Spinal cord (tissue), 10 donors: ENCODE measurements around the gene SMIM41. TPM values are rescaled to one million over a fixed set of nuclear protein-coding genes. Genes with fewer than 3 reads are reported as not detected.

Experiments
- DNase-seq, 6 donors: peaks; one replicate each; pipeline versions ENCODE4 v3.0.0 to v3.0.0-alpha.2; 2013 to 2015; ENCODE audit warnings: low spot score in 6 of 6, low read depth in 4 of 6
- H3K27ac ChIP-seq: one replicate; pipeline ENCODE4 v1.5.1; 2013; ENCODE audit warnings: low read depth, low read length, control low read depth
- H3K27me3 ChIP-seq: one replicate; pipeline ENCODE4 v1.6.1; 2013; ENCODE audit warnings: low read length; ENCODE audit not compliant: control insufficient read depth, insufficient read depth
- H3K36me3 ChIP-seq: one replicate; pipeline ENCODE4 v1.6.1; 2013; ENCODE audit warnings: low read length; ENCODE audit not compliant: control insufficient read depth, insufficient read depth
- H3K4me1 ChIP-seq: one replicate; pipeline ENCODE4 v1.6.1; 2013; ENCODE audit warnings: low read length; ENCODE audit not compliant: control insufficient read depth, insufficient read depth
- H3K4me3 ChIP-seq: one replicate; pipeline ENCODE4 v1.5.1; 2013; ENCODE audit warnings: low read depth, low read length, control low read depth
- H3K9me3 ChIP-seq: one replicate; pipeline ENCODE4 v1.6.1; 2013; ENCODE audit warnings: low read length; ENCODE audit not compliant: control insufficient read depth, insufficient read depth
- WGBS: methylation state at CpG from one replicate; pipeline ENCODE4 v1.1.5; 2013; ENCODE audit warnings: missing lambda C conversion rate; ENCODE audit not compliant: insufficient coverage; 5-methylcytosine and 5-hydroxymethylcytosine counted together
- long read RNA-seq, 4 donors: transcript quantifications; one replicate each; lab custom pipeline, GENCODE V29; 2026
- polyA plus RNA-seq, 2 donors: library from polyadenylated mRNA; unstranded; fragments of 120-200 nt; gene quantifications; one replicate each; pipeline ENCODE4 v1.2.1, GENCODE V29; 2013; ENCODE audit not compliant: insufficient read length in 2 of 2
- total RNA-seq, 2 donors: library from RNA; depleted of rRNA in 1 of 2; stranded (reverse); fragments of 120-200 nt in 1 of 2; fragments of >200 nt in 1 of 2; gene quantifications; one replicate each; pipeline versions ENCODE4 v1.2.3 to v1.2.4, GENCODE V29; 2013 to 2014
- donor health status: healthy.

SMIM41 gene
- under 1 TPM; 0.33 to 0.59 TPM for total RNA-seq
- polyA plus RNA-seq = under 1 TPM; 0.23 to 0.79 TPM
- long read RNA-seq, donor 1, partial matches to known transcripts = 0 of 1 reads
- long read RNA-seq, donor 1, other reads (novel, unspliced or antisense) = 0 of 1 reads
- long read RNA-seq, donor 2, partial matches to known transcripts = 0 of 1 reads
- long read RNA-seq, donor 2, other reads (novel, unspliced or antisense) = 0 of 1 reads
- long read RNA-seq, donor 3 = 0 reads
- long read RNA-seq, donor 4, transcript OR7E47P-205 (3 exons, 1,422 nt) = major isoform, 6 of 6 reads
- long read RNA-seq, donor 4, partial matches to known transcripts = 0 of 6 reads
- long read RNA-seq, donor 4, other reads (novel, unspliced or antisense) = 0 of 6 reads

DNA sequence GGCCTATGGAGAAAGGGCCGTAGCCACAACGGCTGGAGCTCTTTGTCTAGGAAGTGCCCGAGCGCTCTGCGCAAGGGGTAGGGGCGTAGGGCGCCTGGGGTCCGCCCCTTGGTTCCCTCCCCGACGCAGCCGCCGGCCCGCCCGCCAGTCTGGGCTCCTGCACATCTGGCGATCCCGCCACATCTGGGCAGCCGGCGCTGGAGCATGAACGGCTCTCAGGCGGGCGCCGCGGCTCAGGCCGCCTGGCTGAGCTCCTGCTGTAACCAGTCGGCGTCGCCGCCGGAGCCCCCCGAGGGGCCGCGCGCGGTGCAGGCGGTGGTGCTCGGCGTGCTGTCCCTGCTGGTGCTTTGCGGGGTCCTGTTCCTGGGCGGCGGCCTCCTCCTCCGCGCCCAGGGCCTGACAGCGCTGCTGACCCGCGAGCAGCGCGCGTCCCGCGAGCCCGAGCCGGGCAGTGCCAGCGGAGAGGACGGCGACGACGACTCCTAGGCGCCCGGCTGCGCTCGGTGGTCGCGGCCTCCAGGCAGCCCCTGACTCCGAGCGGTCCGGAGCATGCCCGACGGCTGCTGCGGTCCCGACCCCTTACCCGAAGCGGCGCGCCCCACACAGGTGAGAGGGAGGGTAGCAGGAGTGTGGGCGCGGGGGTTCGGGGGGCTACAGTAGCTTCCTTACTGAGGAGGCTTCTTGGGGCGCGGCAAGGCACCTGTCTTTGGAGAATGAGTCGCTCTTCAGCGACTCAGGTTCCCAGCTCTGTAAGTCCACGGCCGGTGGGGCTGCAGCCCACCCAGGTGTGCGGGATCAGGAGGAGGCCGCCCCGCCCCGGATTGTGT lies at the start of gene SMIM41:
TSS of gene SMIM41 (plus strand) at position 129 of the 827 bp plus-strand sequence. CDS start at position 205, 76 bp downstream.
- Histone ChIP-seq H3K9me3 (no peaks in the 10 kb centered on the region), H3K4me1 (peaks cover 41% of the 10 kb centered on the region), H3K27ac (no peak within 1 kb of the TSS), H3K36me3 (peaks cover 57% of the 10 kb centered on the region), H3K27me3 (no peaks in the 10 kb centered on the region), H3K4me3 (no peak within 1 kb of the TSS)
- no peak for DNase-seq
- WGBS = 40% methylated on average over 84 of the region's 87 CpGs

DNA sequence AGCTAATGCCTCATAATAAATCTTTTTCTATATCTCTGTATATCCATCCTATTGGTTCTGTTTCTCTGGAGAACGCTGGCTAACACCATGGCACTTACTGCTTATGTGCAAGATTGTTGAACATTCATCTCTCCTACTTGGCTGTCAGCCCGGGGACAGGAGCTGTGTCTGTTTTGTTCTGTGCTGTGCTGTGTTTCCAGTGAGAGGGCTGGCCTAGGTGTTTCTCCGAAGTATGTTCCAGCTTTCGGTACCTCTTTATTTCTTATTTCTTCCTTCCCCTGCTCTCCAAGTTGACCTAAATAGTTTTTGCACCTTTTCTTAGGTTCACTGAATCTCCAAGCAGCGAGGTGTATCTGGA lies 47.1 kb upstream of the SMIM41 start:
- Histone ChIP-seq H3K27ac (peak overlapping the region; percentile 96), H3K4me1 (peaks cover 52% of the 10 kb centered on the region)

DNA sequence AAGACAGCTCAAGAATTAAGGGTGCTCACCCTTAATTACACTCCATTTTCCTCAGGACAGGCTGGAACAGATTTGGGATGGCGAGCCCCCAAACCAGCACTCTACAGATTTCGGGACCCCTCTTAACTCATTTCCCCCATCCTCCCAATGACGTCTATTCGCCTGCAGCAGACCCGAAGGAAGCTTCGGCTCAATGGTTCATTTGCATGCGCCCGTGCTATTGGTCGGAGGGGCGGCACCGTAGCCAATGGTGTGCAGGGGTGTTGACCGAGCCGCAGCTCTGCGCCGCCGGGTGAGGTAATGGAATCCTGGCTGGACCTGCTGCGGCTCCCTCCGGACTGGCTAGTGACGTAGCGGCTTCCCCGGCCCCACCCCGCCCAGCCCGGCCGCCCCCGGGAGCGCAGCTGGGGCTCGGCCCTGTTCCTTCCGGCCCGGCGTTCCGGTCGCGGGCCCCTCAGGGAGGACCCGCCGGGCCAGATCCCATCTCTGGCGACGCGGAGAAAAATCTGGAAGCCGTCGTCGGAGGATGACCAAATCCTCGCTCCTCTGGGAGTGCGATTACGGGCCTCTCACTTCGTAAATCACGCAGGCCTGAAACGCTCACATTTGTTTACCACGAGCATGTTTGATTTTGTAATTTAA lies 46.6 kb upstream of the SMIM41 start:
- H3K27me3 ChIP-seq = no peaks in the 10 kb centered on the region
- H3K27ac ChIP-seq = peak overlapping the region; percentile 96
- peak in 5 of 6 donors; percentile 85 to 98 (median 90) for DNase-seq
- H3K9me3 ChIP-seq = no peaks in the 10 kb centered on the region
- H3K36me3 ChIP-seq = no peaks in the 10 kb centered on the region
- peaks cover 57% of the 10 kb centered on the region for H3K4me1 ChIP-seq
- peak overlapping the region; percentile 45 for H3K4me3 ChIP-seq
- WGBS = under 1% methylated on average over 46 of the region's 48 CpGs

More for the DNA sequence above, 47.1 kb upstream of the SMIM41 start:
- H3K36me3 ChIP-seq = no peaks in the 10 kb centered on the region
- no peaks in the 10 kb centered on the region for H3K9me3 ChIP-seq
- H3K4me3 ChIP-seq = peak overlapping the region; percentile 28
- no peaks in the 10 kb centered on the region for H3K27me3 ChIP-seq
- DNase-seq = peak in 2 of 6 donors; percentile 89 to 91
- 7% methylated on average over 4 of the region's 5 CpGs for WGBS

DNA sequence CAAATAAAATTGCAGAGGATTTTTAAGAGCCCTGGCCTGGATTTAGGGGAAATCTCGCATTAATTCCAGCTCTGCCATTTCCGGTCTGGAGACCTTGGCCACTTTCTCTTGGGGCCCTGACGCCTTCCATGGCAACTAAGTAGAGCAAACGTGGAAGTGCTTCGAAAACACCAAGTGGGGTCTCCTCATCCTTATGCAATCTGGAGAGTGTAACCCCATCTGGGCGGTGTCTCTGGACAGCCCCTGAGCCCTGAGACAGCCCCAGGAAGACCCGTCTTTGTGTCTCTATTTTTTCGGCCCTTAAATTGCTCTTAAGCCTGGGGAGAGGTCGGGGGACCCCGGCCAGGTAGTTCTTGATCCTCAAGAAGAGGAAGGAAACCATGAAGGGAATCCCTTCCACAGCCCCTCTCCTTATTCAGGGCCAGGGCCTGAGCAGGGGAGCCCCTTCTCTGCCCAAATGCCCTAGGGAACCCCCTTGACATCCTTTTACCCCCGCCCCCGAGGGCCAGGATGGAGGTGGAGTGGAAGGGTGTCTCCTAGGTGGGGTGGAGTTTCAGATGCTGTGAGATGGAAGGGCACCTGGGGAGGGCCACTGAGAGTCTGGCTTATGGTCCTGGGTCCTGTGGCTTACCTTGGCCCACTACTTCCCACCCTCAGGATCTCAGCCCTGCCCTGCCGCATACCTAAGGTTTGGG lies 45.9 kb upstream of the SMIM41 start:
- Histone ChIP-seq H3K4me3 (peak overlapping the region; percentile 45), H3K9me3 (no peaks in the 10 kb centered on the region), H3K36me3 (no peaks in the 10 kb centered on the region), H3K27ac (peak overlapping the region; percentile 96), H3K4me1 (peaks cover 63% of the 10 kb centered on the region), H3K27me3 (no peaks in the 10 kb centered on the region)
- WGBS = 52% methylated on average over 7 of the region's 13 CpGs
- DNase-seq = no peak

DNA sequence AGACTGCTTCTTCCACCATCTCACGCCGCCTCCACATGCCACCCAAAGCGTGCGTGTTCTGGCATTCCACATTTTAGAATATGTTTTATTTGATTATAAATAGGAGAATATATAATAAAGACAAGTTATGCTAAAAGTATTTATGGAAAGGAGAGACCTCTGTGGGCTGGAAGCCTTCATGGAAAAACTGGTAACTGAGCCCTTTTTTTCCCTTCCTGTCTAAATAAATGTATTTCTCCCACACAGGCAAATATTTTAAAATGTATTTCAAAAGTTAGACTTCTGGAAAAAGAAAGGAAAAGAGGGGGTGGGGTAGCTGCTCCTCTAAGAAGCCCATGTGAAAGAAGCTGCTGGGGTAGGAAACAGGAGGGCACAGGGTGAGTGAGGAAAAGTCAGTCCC lies 44.3 kb upstream of the SMIM41 start:
- no peak for DNase-seq
- WGBS = no CpG with 5 or more reads among the region's 4 CpGs
- no peak overlapping the region for H3K27ac ChIP-seq

DNA sequence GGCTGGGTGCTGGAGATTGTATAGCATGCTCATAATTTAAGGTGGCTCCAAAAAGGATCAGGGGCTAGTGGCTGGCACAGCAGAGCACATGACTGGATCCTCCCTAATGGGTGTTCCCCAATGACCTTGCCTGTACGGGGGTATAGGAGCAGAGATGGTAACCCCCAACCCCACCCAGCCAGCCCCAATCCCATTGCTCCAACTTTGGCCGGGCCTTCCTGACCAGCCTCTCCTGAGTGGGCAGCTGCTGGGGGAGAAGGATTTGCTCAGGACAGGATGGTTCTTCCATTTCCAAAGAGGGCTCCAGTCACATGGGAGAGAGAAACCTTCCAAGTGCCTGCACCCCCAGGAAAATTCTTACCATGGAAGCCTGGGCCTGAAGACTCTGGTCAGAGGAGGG lies 43.6 kb upstream of the SMIM41 start:
- WGBS = no CpG with 5 or more reads among the region's 2 CpGs
- DNase-seq = no peak
- H3K9me3 ChIP-seq = no peaks in the 10 kb centered on the region
- no peaks in the 10 kb centered on the region for H3K27me3 ChIP-seq
- H3K4me3 ChIP-seq = no peak overlapping the region
- peak overlapping the region; percentile 83 for H3K27ac ChIP-seq
- H3K36me3 ChIP-seq = no peaks in the 10 kb centered on the region
- H3K4me1 ChIP-seq = peaks cover 52% of the 10 kb centered on the region

More for the DNA sequence above, 44.3 kb upstream of the SMIM41 start:
- Histone ChIP-seq H3K4me3 (no peak overlapping the region), H3K4me1 (peaks cover 58% of the 10 kb centered on the region), H3K27me3 (no peaks in the 10 kb centered on the region), H3K9me3 (no peaks in the 10 kb centered on the region), H3K36me3 (no peaks in the 10 kb centered on the region)

DNA sequence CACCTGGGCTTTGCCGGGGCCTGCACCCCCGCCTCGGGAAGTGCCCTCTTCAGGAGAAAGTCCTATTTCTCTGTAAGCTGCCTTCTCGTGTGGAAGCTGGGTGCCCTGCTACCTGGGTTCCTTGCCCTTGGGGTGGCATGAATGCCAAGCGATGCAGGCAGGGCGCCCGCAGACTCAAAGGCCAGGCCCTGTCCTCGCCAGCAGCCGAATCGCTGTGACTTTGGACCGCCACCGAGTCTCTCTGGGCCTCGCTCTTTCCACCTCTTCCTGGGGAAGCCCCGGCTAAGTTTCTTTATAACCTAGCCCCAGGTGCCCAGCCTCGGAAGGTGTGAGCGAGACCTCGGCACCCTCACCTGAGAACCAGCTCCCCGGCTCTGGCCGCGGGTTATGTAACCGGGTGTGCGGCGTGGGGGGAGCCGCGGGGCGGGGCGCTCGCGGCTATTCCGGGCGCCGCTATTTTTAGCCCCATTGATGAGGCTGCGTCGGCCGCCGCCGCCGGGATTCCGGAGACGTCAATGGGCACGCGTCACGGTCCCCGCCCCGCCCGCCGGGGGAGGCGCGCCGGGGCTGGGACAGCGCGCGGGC lies 42.8 kb upstream of the SMIM41 start:
- 9% methylated on average over 53 of the region's 53 CpGs for WGBS
- no peaks in the 10 kb centered on the region for H3K9me3 ChIP-seq
- peak overlapping the region; percentile 42 for H3K4me3 ChIP-seq
- H3K4me1 ChIP-seq = peaks cover 57% of the 10 kb centered on the region
- H3K27me3 ChIP-seq = no peaks in the 10 kb centered on the region
- DNase-seq = peak in 2 of 6 donors; percentile 83 to 92
- H3K27ac ChIP-seq = peak overlapping the region; percentile 83
- peaks cover 5% of the 10 kb centered on the region for H3K36me3 ChIP-seq

DNA sequence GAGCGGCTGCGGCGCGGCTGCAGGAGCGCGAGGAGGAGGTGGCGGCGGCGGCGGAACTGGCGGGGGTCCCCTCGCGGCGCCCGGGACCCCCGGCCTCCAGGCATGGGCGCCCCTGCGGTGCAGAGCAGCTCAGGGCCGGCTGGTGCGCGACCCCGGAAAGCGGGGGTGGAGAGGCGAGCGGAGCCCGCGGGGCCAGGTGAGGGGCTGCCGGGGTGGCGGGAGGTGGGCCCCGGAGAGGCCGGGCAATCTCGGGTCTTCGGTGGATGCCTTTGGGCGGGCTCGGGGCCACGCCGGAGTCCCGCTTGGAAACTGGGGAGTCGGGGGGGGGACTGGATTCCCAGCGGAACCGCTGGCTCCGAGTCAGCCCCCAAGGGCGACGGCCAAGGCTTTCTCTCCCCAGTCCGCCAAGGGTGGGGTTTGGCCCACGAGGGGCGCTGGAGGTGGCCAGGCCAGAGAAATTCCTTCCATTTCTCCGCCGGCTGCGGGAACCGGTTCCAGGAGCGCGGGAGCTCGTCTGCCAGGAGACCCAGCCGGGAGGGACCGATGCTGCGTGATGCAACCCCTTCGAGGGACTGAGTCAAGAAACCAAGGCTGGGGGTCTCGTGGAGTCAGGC lies 42.1 kb upstream of the SMIM41 start:
- Histone ChIP-seq H3K27me3 (no peaks in the 10 kb centered on the region), H3K4me1 (peaks cover 56% of the 10 kb centered on the region), H3K27ac (peak overlapping the region; percentile 57), H3K36me3 (peaks cover 12% of the 10 kb centered on the region), H3K4me3 (peak overlapping the region; percentile 73), H3K9me3 (no peaks in the 10 kb centered on the region)
- DNase-seq = peak in 2 of 6 donors; percentile 61 to 66
- under 1% methylated on average over 59 of the region's 59 CpGs for WGBS
